NCI-H345 (cell line): ENCODE data around the gene SYT1.
"Not testable (repeated sequence)": the region's sequence is repeated elsewhere in the genome, so short reads cannot be mapped to it uniquely, and the experiment has no call there.

ENCODE experiments used
- DNase-seq: peaks from one replicate; lab custom pipeline; 2025; lab: John Stamatoyannopoulos, UW

Gene SYT1

DNA sequence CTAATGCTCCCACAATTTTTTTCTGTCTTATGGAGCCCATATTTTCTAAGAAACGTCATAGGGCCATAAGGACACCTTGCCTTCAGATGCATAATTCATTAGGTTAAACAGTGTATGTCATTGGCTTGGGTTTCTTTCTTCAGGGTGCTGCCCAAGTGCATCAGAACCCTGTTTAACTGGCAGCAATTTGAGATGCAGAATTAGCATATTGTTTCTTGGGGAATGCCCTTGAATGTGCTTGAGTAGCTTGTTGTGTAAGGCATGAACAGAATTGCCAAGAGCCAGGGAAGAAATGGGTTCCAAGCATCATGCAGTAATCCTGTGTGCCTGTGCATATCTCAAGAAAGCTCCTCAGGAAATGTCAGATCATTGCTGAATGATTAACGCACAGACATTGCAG, 277.2 kb downstream of the SYT1 start:
- DNase-seq: no peak

DNA sequence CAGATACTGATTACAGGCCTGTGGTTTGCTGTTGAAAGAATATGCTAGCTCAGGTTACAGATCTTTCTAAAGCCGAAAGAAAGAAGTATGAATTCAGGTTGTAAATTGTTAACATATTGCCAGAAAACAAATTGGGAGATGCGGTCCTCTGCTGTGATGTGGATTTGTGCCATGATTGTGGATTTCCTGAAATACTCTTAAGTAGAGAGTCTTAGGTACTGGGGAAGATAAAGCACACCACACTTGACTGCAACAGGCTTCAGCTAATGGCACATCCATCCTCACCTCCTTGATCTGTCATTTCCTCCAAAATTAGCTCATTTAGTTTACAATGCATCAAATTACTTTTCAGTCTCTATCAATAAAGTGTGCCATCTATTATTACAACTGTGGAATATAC, 279.2 kb downstream of the SYT1 start:
- DNase-seq: no peak

DNA sequence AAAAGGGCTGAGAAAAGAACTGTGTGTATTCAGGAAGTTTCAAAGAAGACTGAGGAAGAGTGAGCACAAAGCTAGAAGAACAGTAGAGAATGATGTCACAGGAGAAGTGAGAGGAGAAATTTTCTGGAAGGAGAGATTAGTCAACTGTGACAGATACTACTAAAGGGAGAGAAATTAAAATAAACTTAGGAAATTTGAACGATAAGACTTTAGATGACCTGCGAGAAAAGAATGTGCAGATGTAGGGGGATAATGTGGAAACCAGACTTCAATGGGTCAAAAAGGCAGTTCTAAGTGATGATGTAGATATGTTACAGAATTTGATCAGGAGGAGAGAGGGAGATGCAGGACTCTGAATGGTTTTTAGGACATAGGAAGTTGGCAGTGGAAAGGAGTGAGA, 287.4 kb downstream of the SYT1 start:
- DNase-seq: no peak

DNA sequence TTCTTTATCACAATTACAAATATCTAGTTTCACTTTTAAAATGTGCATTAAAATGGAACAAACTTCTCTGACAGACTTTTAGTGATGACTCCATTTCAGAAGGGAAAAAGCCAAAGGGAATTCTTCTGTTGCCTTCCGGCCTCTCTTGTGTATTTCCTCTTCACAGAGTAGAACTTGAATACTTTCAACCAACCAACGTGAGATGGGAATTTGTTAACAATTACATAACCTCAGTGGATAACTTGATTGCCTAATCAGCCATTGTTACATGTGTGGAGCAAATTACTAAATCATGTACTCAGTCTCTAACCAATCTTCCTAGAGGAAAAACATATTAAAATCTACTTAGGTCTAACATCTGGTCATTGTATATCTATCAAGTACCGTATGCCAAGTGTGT, 291.1 kb downstream of the SYT1 start:
- no peak for DNase-seq

DNA sequence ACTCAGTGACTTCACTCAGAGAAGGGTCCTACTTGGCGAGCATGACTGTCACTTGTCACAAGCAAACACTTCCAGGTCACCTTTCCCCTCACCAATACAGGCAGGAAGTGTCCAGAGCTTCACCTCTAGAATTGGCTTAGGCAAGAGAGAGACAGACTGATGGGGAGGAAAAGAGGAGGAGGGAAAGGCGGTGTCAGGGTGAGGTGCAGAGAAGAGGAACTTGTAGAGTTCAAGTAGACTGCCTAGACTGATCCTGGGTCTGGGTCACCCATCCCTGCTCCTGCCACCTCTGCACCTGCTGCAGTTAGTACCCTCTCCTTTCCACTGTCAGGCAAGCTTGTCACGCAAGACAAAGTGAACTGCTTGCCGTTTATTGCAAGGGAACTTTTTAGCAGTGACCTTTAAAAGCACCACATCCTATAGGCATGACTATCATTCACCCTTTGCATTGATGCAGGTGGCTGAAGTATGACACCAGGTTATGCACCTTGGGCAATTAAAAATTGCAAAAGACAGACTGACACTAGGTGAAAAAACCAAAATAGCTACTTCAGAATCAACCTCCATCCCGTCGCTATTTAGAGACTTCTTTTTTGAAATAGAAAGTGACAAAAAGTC, 292.4 kb downstream of the SYT1 start:
- no peak for DNase-seq

DNA sequence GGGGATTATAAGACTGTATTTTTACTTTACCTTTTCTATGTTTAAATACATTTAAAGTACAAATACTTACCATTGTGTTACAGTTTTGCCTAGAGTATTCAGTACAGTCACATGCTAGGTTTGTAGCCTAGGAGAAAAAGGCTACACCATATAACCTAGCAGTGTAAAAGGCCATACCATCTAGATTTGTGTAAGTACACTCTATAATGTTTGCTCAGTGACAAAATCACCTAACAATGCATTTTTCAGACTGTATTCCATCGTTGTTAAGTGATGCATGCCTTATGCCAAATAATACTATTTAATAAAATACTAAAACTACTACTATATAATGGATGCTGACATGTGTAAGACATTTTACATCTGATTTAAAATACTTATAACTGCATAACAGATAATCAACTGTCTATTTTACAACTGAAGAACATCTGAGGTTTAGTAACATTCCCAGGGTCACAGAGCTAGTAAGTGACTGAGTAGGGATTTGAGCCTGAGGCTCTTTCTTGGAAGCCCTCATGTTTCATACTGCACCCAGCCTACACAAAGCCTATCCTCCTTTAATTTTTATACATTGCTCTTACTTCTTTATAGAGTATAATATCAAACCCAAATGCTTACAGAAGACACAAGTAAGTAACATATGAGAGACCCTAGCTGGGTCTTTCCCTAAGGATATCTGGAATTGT, 296.8 kb downstream of the SYT1 start:
- no peak for DNase-seq

DNA sequence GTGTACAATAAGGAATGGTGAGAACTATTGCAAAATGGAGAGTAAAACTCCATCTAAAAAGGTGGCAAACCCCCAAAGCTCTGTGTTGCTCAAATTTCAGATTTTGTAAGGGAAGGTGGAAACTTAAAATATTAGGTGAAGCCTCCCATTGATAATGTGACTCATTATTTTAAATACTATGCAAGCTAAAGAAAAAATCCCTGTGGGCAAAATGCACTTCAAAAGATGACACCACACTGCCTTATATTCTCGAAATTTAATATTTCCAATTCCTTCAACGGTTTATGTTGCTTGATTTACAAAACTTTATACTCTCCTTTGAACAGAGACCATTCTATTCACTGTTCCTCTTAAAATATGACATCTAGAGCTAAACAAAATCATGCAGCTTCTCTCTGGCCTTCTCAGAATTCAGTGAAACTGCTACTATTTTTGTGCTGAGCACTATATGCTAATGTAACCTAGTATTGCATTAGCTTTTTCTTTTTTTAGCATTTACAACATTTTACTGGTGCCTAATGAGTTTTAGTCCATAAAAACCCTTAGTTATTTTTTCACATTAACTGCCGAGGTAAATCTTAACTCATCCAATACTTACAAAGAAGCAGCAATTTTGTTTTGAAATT, 297.7 kb downstream of the SYT1 start:
- no peak for DNase-seq

DNA sequence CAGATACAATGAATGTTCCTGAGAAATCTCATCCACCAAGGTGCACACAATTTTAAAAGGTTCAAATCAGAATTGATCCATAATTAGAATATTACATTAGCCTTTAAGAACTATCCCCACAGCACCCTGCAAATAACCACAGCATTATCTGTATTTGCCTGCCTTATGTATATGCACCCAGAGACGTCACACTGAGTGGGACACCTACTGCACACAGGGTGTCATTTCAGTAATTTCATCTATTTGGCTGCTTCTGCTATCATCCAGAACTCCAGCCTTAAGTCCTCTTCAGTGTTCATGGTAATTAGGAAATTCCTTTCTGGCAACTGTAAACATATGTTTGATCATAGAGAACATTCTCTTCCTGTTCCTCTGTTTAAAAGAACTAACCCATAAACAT, 298.4 kb downstream of the SYT1 start:
- DNase-seq: no peak

DNA sequence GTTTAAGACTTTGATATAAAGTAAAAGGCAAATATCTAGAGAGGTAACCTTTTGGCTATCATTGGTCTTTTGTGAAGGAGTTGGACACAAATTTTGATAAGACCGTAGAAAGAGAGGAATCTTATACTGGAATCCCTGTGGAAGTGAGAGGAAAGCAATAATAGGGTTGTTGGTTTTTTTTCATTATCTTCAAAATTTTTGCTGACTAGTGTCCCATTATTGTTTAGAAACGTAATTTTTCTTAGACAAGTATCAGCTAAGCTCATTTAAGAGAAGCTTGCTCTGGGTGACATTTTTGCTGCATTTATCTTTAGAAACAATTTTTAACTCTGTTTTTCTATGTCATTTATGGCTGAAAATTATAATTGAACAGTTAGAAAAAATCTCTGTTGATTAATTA, 300.3 kb downstream of the SYT1 start:
- no peak for DNase-seq

DNA sequence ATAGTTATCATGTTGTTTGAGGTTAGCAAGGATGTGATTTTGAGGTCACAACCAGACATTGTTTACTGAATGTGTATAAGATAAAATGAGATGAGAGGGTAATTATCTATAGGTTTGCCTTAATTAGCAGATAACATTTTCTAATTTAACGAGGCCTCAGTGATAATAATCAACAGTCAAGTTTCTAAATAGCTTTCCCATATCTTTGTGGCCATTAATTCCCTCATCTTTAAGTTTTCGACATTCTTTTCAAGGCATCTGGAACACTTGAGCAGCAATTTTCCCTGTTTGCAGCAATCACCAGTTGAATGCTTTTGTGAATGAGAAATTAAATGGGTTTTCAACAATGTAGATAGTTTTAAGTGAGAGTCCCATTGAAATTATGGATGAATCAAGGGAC, 304.1 kb downstream of the SYT1 start:
- no peak for DNase-seq

DNA sequence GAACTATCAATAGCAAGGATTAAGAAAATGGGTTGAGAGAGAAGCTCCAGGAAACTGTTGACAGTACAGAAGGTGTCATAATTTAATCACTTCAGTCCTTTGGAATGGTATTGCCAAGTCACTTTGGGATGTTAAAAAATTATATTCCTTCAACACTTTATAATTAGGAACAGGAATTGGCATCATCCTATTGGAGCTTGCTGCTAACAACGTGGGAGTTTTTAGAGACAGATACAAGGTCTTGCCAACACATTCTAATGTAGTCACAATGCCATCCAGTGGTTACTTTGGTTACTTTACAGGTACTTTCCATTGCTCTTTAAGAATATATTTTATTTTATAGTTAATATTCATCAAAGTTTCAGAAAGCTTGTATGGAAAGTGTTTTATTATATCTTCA, 310.1 kb downstream of the SYT1 start:
- no peak for DNase-seq

DNA sequence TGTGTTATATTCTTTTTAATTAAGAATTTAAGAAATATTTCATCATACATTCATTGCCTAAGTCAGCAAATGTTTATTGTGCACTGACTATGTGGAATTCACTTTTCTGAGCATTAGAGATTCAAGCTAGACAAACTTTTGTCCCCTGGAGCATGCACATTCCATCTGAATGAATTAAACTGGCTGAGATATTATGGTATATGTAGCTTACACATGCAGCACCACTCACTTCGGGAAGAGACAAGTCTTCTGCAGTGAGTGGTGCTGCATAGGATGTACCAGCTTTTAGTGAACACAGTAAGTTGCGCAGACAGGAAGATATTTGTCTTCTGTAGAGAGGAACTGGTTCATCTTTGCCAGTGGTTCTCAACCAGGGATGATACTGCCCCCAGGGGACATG, 318.4 kb downstream of the SYT1 start:
- DNase-seq: peak; percentile 28

DNA sequence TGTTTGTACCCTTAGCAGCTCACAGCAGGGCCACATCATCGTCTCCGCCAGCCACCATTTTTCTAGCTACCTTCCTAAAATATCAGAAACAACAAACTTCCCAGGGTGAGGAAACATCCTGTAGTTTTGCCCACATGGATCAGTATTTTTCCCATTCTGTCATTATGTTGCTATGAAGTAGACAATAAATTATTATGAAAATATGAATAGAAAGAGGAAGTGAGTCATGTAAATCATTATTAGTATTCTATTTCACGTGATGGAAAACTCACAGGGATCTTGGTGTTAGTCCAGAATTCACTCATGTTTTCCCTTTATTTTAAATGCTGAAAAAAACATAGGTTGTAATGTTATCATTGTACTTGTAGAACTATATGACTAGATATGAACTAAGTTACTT, 319.4 kb downstream of the SYT1 start:
- DNase-seq: no peak

DNA sequence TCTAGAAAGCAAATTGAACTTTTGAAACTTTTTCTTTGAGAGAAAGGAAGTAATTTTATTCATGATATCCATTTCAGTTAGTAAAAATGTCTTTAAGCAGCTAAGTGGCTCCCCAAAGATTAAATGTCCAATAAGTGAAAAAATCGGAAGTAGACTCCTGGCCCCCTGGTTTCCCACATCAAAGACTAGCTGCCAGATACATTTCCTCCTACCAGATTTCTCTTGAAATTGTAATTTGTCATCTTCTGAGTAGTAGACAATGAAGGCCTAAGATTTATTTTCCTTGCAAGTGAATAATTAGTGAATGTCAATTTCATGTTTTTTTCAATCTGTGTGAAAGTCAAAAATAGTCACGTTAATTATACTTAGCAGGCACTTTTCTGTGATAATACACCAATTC, 321.9 kb downstream of the SYT1 start:
- DNase-seq: no peak

DNA sequence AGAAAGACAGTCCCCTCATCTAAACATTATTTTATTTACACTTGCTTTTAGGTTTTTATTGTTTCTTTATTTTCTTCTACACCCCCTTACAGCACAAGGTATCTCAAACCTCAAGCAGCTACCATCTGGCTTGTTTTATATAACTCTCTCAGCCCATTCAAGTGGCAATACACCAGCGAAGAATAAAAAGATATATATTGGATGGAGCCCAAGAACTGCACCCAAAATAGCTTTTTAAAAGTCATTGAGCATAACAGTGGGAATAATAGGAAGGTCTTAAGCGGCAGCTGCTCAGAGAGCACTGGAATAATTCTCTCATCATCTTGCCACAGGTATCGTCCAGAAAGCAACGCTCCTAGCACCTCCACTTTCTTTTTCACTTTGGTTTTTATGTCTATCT, 322.5 kb downstream of the SYT1 start:
- DNase-seq: peak; percentile 84

DNA sequence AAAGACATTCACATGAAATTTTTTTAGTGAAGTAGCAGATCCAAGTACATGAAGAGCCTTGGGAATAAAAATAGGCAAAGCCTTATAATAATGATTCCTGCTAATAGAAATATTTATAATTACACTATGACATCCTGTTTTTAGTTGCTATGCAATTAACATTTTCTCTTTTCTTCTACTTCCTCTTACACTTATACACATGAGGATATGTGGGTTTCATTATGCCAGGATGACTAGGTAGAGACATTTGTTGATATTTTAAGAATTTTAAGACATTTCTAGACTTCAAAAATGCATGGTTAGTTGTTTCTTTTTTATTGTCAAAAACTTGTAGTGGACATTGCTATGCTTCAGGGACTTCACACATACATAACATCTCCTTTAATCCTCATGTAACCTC, 326.8 kb downstream of the SYT1 start:
- DNase-seq: no peak

DNA sequence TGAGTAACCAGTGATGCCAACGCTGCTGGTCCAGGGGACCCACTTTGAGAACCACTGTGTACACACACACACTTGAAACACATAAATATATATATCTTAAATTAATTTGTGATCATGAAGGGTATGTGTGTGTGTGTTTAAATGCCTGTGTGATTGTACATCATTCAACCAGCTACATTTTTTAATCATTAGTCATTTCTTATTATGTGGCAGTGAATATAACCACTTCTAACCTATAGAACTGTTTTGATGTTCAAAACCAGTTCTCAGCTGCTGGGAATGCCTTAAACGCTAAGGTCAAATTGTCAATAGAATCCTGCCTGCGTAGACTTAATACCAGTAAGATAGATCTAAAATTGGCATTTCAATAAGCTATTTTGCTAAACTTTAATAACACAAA, 330.0 kb downstream of the SYT1 start:
- DNase-seq: no peak

DNA sequence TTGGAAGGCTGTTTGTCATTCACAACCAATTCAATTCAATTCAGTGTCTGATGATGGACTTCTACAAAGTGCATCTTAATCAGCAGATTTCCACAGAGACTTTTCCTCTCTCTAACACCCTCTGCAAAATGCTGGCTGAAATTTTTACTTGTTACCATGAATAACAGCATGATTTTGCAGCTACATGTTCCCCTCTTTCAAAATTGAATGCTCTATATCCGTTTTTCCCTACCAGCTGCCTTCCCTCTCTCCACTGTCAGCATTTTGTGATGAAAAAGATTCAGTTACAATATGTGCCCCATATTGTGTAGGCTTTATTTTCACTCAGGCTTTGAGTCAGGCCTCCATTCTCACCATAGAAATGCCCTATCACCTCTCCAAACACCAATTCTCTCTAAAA, 334.6 kb downstream of the SYT1 start:
- DNase-seq: no peak

DNA sequence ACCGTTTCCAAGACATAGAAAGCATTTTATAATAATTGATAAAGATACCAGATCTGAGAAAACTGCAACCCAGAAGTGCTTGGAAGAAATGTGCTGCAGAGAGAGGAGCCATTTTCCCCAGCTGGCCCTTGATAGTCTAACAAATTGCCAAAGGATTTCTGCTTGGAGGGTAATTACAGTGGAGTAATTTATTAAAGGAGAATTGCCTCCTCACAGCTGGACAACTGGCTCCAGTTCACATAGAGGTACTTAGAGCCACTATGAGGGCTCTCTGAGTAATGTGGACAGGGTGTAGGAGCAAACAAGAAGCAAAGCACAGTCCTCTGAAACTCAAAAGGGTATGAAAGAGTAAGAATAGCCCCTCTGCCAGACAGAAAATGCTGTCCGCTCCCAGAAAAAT, 335.6 kb downstream of the SYT1 start:
- DNase-seq: peak; percentile 58

DNA sequence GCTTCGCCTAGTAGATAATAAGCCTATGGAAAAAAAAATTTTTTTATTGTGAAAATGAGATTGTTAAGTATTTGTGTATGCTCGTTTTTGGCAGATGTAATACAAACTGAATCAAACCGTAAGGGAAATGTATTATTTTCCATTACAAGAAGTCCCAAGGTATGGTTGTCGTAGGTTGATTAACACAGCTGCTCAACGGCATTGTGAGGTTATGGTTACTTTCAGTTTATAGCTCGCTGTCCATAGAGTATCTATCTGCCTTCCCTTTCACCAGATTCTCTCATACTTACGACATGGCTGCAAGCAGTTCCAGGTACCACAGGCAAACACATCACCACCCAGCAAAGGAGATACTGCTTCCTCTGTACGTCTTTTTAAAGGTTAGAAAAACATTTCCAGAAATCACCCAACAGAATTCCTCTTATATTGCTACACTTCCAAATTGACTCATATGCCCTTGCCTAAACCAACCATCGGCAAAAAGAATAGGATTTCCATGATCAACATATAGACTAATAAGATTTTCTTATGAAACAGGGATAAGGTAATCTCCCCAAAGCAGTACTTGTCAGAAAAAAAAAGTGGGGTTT, 338.6 kb downstream of the SYT1 start:
- no peak for DNase-seq

DNA sequence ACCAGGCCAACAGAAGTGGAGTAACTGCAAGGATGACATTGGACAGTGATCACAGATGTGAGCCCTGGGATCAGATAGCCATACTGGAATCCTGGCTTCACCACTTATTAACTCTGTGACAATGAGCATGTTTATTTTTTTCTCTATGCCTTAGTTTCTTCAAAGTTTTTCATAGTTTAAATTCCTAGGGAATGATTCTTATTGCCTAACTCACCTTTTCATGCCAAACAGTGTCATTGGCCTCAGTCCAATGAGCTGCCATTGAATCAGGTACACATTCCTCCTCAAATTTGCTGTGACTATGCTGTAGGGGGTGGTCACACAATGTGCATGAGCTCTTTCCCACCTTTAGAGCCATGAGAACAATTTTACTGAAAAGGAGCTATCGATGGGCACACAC, 342.3 kb downstream of the SYT1 start:
- no peak for DNase-seq

DNA sequence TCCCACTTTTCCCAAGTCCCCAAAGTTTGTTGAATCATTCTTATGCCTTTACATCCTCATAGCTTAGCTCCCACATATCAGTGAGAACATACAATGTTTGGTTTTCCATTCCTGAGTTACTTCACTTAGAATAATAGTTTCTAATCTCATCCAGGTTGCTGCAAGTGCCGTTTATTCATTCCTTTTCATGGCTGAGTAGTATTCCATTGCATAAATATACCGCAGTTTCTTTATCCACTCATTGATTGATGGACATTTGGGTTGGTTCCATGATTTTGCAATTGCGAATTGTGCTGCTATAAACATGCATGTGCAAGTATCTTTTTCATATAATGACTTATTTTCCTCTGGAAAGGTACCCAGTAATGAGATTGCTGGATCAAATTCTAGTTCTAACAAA, 345.8 kb downstream of the SYT1 start:
- not testable (repeated sequence) for DNase-seq

DNA sequence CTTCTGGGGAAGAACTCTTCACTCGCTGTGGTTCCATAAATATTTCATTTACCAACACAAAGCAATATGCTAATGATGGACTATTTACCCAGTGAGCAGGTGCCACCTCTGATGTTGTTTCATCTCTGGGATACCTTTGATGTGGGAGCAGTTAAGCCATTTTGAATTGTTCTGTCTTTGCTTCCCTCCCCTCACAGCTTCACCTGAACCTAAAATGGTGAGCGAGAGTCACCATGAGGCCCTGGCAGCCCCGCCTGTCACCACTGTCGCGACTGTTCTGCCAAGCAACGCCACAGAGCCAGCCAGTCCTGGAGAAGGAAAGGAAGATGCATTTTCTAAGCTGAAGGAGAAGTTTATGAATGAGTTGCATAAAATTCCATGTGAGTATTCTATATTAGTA, 352.7 kb downstream of the SYT1 start:
- peak; percentile 41 for DNase-seq
